WI38 (cell line): ENCODE results near the gene AADAC.
"Not testable (repeated sequence)": the region's sequence is repeated elsewhere in the genome, so short reads cannot be mapped to it uniquely, and the experiment has no call there.

Experiments used
- H3K4me3 ChIP-seq: 2 replicates; pipeline ENCODE4 v1.5.1; 2011; ENCODE audit warnings: low read depth, mild to moderate bottlenecking, control low read depth, low read length
- TF ChIP-seq, protein P1 (sequence below): IDR thresholded peaks from 2 replicates; pipeline ENCODE4 v1.5.1; 2012; ENCODE audit warnings: low read depth, mild to moderate bottlenecking, control low read depth, low read length

The AADAC gene

DNA sequence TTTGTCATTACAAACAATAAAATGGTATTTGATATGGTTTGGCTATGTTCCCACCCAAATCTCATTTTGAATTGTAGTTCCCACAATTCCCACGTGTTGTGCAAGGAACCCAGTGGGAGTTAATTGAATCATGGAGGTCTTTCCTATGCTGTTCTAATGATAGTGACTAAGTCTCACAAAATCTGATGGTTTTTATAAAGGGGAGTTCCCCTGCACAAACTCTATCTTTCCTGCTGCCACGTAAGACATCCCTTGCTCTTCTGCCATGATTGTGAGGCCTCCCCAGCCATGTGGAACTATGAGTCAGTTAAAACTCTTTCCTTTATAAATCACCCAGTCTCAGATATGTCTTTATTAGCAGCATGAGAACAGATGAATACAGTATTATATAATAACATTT is 15.4 kb upstream of the AADAC start:
- TF ChIP-seq, protein P1, sequence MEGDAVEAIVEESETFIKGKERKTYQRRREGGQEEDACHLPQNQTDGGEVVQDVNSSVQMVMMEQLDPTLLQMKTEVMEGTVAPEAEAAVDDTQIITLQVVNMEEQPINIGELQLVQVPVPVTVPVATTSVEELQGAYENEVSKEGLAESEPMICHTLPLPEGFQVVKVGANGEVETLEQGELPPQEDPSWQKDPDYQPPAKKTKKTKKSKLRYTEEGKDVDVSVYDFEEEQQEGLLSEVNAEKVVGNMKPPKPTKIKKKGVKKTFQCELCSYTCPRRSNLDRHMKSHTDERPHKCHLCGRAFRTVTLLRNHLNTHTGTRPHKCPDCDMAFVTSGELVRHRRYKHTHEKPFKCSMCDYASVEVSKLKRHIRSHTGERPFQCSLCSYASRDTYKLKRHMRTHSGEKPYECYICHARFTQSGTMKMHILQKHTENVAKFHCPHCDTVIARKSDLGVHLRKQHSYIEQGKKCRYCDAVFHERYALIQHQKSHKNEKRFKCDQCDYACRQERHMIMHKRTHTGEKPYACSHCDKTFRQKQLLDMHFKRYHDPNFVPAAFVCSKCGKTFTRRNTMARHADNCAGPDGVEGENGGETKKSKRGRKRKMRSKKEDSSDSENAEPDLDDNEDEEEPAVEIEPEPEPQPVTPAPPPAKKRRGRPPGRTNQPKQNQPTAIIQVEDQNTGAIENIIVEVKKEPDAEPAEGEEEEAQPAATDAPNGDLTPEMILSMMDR = no peak
- no peak overlapping the region for H3K4me3 ChIP-seq

DNA sequence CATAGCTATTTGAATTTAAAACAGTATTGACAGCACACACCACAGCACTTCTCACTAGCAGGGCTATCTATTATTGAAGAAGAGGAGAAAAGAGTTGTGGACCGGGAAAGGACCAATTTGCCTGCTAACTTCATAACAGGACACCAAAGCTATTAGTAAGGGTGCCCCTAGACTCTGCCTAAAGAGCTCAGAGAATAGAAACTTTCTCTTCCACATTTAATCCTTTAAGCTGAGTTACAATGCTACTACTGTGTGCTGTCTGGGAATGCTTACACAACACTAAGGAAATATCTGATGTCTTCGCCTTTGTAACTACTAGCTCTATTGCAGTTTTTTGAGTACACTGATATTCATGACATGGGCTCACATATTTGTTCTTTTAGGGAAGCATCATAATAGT is 13.5 kb upstream of the AADAC start:
- no peak overlapping the region for H3K4me3 ChIP-seq
- TF ChIP-seq, protein P1 = no peak

DNA sequence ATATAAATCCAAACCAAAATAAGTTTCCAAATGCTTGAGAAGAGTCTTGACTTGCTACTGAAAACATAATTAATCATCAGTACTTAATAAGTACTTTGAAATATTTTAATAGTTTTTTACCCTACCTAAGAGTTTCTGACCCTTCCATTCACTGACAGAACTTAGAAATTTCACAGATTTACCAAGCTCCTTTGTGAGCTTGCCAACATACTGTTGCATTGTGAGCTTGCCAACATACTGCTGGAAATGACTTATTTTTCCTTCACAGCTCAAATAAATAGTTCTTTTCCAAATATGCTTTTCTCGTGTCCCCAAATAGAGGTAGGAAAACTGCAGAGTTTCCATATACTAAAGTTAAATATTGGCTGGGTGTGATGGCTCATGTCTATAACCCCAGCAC is 9.6 kb upstream of the AADAC start:
- no peak overlapping the region for H3K4me3 ChIP-seq
- TF ChIP-seq, protein P1 = no peak

DNA sequence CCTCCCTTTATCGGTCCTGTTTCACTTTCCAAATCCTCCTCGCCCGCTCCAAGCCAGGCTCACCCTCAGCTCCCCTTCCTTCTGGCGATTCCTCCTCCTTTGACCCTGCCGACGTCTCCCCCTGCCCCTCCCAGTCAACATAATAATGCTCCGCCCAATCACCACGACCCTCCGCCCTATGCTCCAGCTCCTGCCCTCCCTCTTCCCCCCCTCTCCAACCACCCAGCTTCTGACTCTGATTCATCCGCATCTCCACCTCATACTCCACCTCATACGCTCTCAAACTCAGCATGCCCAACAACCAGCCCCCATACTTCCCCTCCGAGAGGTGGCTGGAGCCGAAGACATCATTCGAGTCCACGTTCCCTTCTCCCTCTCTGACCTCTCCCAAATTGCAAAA is 7.1 kb upstream of the AADAC start:
- TF ChIP-seq, protein P1 = no peak
- no peak overlapping the region for H3K4me3 ChIP-seq

DNA sequence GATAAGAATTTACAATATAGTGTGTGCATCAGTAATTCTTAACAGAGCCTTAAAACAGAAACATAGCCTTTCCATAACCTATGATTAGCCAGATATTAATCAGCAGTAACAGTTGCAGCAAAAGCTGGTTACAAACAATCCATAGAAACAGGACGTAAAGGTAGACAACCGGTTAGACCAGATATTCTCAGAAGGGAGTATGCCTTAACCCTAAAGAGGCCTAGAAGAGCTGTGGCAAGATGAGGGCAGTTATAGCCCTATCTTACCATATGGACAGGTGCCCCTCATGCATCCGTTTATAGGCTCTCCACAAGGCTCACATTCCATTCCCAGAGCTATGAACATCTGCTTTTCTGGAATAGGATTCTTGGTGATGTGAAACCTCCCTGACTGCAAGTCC is 5.0 kb upstream of the AADAC start:
- not testable (repeated sequence) for H3K4me3 ChIP-seq

DNA sequence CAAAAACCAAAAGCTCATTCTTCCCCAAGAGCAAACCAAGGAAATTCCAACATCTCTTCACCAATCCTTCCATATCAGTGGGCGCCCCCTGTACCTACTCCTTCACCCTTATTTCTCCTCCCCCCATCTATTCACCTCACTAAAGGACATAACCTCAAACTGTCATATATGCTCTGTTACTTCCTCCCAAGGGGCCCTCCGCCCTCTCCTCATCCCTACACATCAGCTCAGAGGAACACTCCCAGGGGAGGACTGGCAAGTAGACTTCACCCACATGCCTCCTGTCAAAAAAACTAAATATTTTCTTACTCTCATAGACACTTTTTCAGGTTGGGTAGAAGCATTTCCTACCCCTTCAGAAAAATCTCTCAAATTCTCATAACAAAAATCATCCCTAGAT is 2.4 kb upstream of the AADAC start:
- no peak overlapping the region for H3K4me3 ChIP-seq
- TF ChIP-seq, protein P1 = no peak

DNA sequence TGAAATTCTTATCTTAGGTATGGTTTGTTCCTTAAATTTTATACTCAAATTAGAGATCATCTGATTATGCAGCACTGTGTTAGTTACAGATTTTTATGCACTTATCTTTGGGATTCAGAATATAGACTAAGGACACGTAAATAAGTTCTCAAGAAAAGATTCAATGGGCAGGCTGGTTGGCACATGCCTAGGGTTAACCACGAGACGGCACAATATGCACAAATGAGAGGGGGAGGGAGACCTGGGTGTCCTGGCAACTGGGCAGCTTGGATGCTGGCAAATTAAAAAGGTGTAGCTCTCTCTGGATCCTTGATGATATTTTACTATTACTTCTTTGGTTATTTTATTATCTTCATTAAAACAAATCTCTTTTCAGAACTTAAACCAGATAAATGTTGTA is 672 bp downstream of the AADAC start:
- TF ChIP-seq, protein P1 = no peak

DNA sequence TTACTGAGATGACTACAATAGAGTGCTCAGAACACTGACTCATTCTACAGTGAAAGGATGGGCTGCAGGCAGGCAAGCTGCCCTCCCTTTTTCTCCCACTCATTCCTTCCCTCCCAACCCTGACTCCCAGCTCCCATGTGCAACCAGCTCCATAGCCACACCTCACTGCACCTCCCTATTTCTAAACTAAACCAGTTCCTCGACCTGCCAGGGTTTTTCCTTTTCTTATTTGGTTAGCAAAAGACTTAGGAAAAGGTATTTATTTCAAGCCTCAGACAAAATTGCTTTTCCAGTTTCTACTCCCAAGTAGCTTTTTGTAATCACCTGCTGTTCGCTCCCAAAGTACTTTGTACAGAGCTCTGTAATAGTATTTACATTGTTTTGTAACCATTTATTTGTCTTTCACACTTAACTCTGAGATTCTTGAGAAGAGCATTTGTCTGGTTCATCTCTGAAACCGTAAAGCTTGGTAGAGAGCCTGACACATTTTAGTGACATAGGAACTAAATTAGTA is 2.2 kb downstream of the AADAC start:
- TF ChIP-seq, protein P1 = no peak
- H3K4me3 ChIP-seq = no peak overlapping the region

More for the DNA sequence above, 672 bp downstream of the AADAC start:
- H3K4me3 ChIP-seq = no peak overlapping the region
